Prostate gland (tissue), 2 donors: Measurements from ENCODE around the gene KCTD21. TPM values are rescaled to one million over a fixed set of nuclear protein-coding genes. Genes with fewer than 3 reads are reported as not detected.
A peak's percentile ranks its signal among the peaks of the same experiment; 100 is the strongest.

Experiments
- DNase-seq: peaks from one replicate; pipeline ENCODE4 v3.0.0-alpha.2; 2019; ENCODE audit warnings: low spot score
- H3K27ac ChIP-seq, 2 donors: fragments of 200-600 bp; sonication (generic); 2 replicates each; pipeline ENCODE4 v1.5.1; 2017 to 2019
- H3K27me3 ChIP-seq: fragments of 200-600 bp; sonication (generic); replicated peaks from 2 replicates; pipeline ENCODE4 v1.5.1; 2019; ENCODE audit not compliant: insufficient read depth
- H3K36me3 ChIP-seq, 2 donors: fragments of 200-600 bp; sonication (generic); 1 replicate in 1 of 2; 2 replicates in 1 of 2; pipeline versions ENCODE4 v1.5.1 to v1.8.1; 2017 to 2019
- H3K4me1 ChIP-seq: fragments of 200-600 bp; sonication (generic); replicated peaks from 2 replicates; pipeline ENCODE4 v1.5.1; 2019
- H3K4me3 ChIP-seq, 2 donors: fragments of 200-600 bp; sonication (generic); 2 replicates each; pipeline ENCODE4 v1.5.1; 2017 to 2019
- H3K9me3 ChIP-seq: fragments of 200-600 bp; sonication (generic); 2 replicates; pipeline ENCODE4 v1.5.1; 2017
- POLR2A ChIP-seq: fragments of 450-650 bp; IDR thresholded peaks from one replicate; pipeline ENCODE4 v1.6.1; 2016; ENCODE audit warnings: antibody characterized with exemption, mild to moderate bottlenecking
- POLR2AphosphoS5 ChIP-seq: sonication (generic); formaldehyde crosslinking; IDR thresholded peaks from one replicate; pipeline ENCODE4 v1.6.1; 2017; ENCODE audit warnings: antibody characterized with exemption
- WGBS: methylation state at CpG from one replicate; pipeline ENCODE4 v1.1.5; 2018; 5-methylcytosine and 5-hydroxymethylcytosine counted together
- intact Hi-C: fragments of 100-400 bp; cut with DNase I; formaldehyde crosslinking; loops from one replicate; pipeline ENCODE4 v1.14.2; 2022
- small RNA-seq, 2 donors: library from RNA; depleted of rRNA; stranded (forward); fragments of <200 nt; gene quantifications; one replicate each; pipeline ENCODE3, GENCODE V24; 2016
- total RNA-seq, 2 donors: library from RNA; depleted of rRNA; stranded (reverse); fragments of >200 nt; gene quantifications; one replicate each; pipeline ENCODE4 v1.1.0, GENCODE V29; 2016
- TF ChIP-seq, protein P1 (sequence below), 4 experiments: fragments of 200-600 bp in 2 of 4; fragments of 450-650 bp in 2 of 4; sonication (generic) in 2 of 4; IDR thresholded peaks; 1 replicate in 3 of 4; 2 replicates in 1 of 4; pipeline ENCODE4 v1.5.1; 2016 to 2019; ENCODE audit warnings: antibody characterized with exemption in 4 of 4, mild to moderate bottlenecking in 2 of 4, moderate library complexity in 2 of 4

KCTD21 gene
- total RNA-seq, 2 donors from 2014 or later: 7.3 to 12.2 TPM

DNA sequence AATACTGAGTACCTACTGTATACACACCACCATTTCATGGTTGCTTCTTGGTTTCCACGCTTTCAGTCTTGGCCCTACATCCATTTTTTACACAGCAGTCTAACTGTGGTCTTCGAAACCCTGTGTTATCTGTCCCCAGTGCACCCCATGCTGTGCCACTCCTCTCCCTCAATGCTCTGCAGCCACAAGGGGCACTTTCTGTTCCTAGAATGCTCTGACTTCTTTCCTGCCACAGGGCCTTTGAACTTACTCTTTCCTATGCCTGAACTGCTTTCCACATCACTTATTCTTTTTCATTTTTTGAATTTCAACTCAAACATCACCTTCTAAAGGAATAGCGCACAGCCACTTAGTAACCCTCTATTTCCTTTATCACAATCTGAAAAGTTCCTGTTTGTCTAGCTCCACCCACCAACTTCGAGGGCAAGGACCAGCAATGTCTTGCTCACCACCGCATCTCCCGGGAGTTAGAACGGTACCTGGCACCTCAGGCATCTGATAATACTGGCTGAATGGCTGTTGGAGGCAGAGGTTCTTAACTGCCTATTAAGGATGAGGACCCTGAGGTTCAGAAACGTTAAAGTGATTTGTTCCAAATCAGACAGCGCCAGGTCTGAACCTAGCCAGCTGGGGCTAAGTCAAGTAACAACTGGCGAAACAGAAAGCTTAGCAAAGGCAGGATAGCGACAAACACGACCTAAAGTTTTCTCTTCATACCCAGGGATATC, 49.6 kb downstream of the KCTD21 start:
- Histone ChIP-seq H3K4me1 (peaks cover 4% of the 10 kb centered on the region), H3K4me3 (peak overlapping the region; percentile 50 to 75), H3K36me3 (no peaks in the 10 kb centered on the region), H3K27ac (peak overlapping the region; percentile 59 to 70), H3K27me3 (no peaks in the 10 kb centered on the region), H3K9me3 (no peaks in the 10 kb centered on the region)
- no peak for TF ChIP-seq POLR2AphosphoS5
- TF ChIP-seq POLR2A: no peak
- TF ChIP-seq, protein P1, sequence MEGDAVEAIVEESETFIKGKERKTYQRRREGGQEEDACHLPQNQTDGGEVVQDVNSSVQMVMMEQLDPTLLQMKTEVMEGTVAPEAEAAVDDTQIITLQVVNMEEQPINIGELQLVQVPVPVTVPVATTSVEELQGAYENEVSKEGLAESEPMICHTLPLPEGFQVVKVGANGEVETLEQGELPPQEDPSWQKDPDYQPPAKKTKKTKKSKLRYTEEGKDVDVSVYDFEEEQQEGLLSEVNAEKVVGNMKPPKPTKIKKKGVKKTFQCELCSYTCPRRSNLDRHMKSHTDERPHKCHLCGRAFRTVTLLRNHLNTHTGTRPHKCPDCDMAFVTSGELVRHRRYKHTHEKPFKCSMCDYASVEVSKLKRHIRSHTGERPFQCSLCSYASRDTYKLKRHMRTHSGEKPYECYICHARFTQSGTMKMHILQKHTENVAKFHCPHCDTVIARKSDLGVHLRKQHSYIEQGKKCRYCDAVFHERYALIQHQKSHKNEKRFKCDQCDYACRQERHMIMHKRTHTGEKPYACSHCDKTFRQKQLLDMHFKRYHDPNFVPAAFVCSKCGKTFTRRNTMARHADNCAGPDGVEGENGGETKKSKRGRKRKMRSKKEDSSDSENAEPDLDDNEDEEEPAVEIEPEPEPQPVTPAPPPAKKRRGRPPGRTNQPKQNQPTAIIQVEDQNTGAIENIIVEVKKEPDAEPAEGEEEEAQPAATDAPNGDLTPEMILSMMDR (IDR thresholded peaks at IDR 0.05): no peak
- no peak for DNase-seq
- WGBS: 21% methylated on average over 12 of the region's 12 CpGs
- intact Hi-C loops: no loop called here

DNA sequence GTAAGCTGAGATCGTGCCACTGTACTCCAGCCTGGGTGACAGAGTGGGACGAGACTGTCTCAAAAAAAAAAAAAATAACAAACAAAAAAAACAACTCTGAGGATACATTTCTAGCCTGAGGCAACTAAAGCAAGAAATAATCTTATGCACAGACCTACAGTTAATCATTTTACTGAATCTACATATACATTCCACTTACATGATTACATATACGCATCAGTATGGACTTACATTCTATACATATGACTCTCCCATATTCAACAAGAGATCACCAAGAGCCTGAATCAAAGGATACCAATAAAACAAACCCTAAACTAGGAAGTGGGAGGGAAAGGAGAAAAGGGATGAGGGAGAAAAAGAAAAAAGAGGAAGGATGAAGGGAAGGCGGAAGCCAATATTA, 50.1 kb downstream of the KCTD21 start:
- H3K36me3 ChIP-seq: no peaks in the 10 kb centered on the region
- no peak for DNase-seq
- H3K27ac ChIP-seq: no peak overlapping the region
- no peak overlapping the region for H3K4me3 ChIP-seq
- intact Hi-C loops: no loop called here
- no peak for TF ChIP-seq POLR2A
- no peaks in the 10 kb centered on the region for H3K9me3 ChIP-seq
- WGBS: 94% methylated on average over 4 of the region's 4 CpGs
- no peaks in the 10 kb centered on the region for H3K27me3 ChIP-seq
- H3K4me1 ChIP-seq: peaks cover 4% of the 10 kb centered on the region

DNA sequence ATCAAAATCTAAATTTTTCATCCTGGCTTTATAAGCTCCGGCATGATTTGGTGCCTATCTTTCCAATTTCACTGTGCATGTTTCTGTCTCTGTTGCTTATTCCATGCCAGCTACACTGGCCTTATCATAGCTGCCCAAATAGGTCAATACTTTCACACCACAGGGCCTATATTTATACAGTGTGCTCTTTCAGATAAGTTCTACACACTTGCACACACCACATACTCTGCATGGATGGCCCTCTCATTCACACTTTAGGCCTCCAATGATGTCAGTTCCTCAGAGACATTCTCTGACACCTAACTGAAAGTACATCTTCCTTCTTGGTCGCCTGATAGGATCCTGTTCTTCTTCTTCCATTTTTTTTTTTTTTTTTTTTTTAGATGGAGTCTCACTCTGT, 56.0 kb downstream of the KCTD21 start:
- TF ChIP-seq POLR2AphosphoS5: no peak
- TF ChIP-seq POLR2A: no peak
- TF ChIP-seq, protein P1 (IDR thresholded peaks at IDR 0.05): no peak
- intact Hi-C loops: no loop called here
- H3K4me1 ChIP-seq: no peaks in the 10 kb centered on the region
- DNase-seq: no peak
- no peaks in the 10 kb centered on the region for H3K27me3 ChIP-seq
- H3K9me3 ChIP-seq: no peaks in the 10 kb centered on the region
- no peaks in the 10 kb centered on the region for H3K36me3 ChIP-seq
- WGBS: 95% methylated on average over 2 of the region's 2 CpGs
- no peak overlapping the region for H3K27ac ChIP-seq
- no peak overlapping the region for H3K4me3 ChIP-seq

DNA sequence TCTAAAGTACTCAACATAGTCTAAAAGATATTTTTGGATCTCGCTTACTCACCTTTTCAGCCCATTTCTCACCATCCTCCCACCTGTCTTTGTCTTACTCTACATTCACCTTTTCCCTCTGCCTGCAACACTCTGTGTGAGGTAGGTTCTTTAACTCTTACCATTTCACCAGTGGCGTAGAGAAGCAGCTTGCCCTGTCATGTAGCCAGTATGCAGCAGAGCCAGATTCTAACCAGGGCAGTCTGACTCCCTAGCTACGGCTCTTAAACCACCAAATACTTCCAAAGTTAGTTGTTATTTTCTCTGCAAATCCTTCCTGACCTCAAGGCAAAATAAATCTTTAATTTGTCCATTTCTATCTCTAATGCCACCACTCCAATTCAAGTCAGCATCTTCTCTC, 56.5 kb downstream of the KCTD21 start:
- no peak overlapping the region for H3K27ac ChIP-seq
- no peaks in the 10 kb centered on the region for H3K9me3 ChIP-seq
- 81% methylated on average over 3 of the region's 3 CpGs for WGBS
- DNase-seq: no peak
- no peaks in the 10 kb centered on the region for H3K27me3 ChIP-seq
- no peak for TF ChIP-seq POLR2A
- no peaks in the 10 kb centered on the region for H3K36me3 ChIP-seq
- H3K4me3 ChIP-seq: no peak overlapping the region
- H3K4me1 ChIP-seq: no peaks in the 10 kb centered on the region
- intact Hi-C loops: no loop called here

DNA sequence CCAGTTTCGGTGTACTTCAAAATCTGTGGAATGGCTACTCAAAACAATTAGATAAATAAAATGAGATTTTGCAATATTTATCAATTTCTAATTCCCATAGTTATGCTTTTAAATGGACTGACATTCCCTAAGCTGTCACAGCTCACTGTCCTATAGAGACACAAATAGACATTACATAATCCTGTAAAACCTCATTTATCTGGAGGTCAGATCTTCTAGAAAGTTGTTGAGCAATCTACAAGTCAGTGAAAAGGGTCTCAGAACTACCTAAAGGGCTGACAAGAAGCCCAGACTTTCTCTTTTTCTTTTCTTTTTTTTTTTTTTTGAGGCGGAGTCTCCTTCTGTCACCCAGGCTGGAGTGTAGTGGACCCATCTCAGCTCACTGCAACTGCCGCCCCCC, 61.0 kb downstream of the KCTD21 start:
- DNase-seq: no peak
- no peak overlapping the region for H3K27ac ChIP-seq
- intact Hi-C loops: no loop called here
- no peaks in the 10 kb centered on the region for H3K9me3 ChIP-seq
- no peak overlapping the region for H3K4me3 ChIP-seq
- TF ChIP-seq, protein P1 (IDR thresholded peaks at IDR 0.05): no peak
- TF ChIP-seq POLR2A: no peak
- no peak for TF ChIP-seq POLR2AphosphoS5
- over 99% methylated on average over 3 of the region's 3 CpGs for WGBS
- H3K27me3 ChIP-seq: no peaks in the 10 kb centered on the region
- H3K36me3 ChIP-seq: no peaks in the 10 kb centered on the region
- no peaks in the 10 kb centered on the region for H3K4me1 ChIP-seq

Small RNA genes within 50 kb of the gene (small RNA-seq; reads per million reads assigned to genes)
- gene RNU6-126P: 0 reads per million in 2 donors

Other genes with a start within 250 kb of the KCTD21 start
- 10 to 100 TPM; 30.1 to 31.0 TPM for gene INTS4, start 194.0 kb downstream of the KCTD21 start, total RNA-seq
- 10 to 100 TPM in 1 of 2 donors, 1 to 10 TPM in 1; 3.6 to 16.8 TPM for gene KCTD14, start 165.3 kb downstream of the KCTD21 start, total RNA-seq
- not detected for gene THRSP, start 124.8 kb downstream of the KCTD21 start, total RNA-seq
- gene NDUFC2, start 108.8 kb downstream of the KCTD21 start, total RNA-seq: 100 to 1,000 TPM; 119 to 193 TPM
- 10 to 100 TPM; 34.0 to 50.3 TPM for gene ALG8, start 49.0 kb downstream of the KCTD21 start, total RNA-seq
- gene USP35, start 293 bp upstream of the KCTD21 start, total RNA-seq: 10 to 100 TPM in 1 of 2 donors, 1 to 10 TPM in 1; 3.4 to 13.6 TPM
- 10 to 100 TPM in 1 of 2 donors, 1 to 10 TPM in 1; 7.4 to 12.8 TPM for gene GAB2, start 229.2 kb upstream of the KCTD21 start, total RNA-seq